ENCODE measurements around the gene SPECC1.

Gene SPECC1

GRCh38 chr17:20084621-20085282, 75.6 kb downstream of the SPECC1 start:
- DNase-seq (ENCODE audit: extremely low read depth, low read depth) = no peak
- TF ChIP-seq CTCF (IDR thresholded peaks at IDR 0.05; ENCODE audit: low read depth, low read length) = no peak

GRCh38 chr17:20085283-20085845, 76.2 kb downstream of the SPECC1 start:
- no peak for DNase-seq (ENCODE audit: extremely low read depth, low read depth)
- TF ChIP-seq CTCF (IDR thresholded peaks at IDR 0.05; ENCODE audit: low read depth, low read length) = no peak

GRCh38 chr17:20086416-20087076, 77.4 kb downstream of the SPECC1 start:
- DNase-seq (ENCODE audit: extremely low read depth, low read depth) = no peak
- TF ChIP-seq CTCF (IDR thresholded peaks at IDR 0.05; ENCODE audit: low read depth, low read length) = no peak

- no peak for TF ChIP-seq CTCF (IDR thresholded peaks at IDR 0.05; ENCODE audit: low read depth, low read length)
- no peak for DNase-seq (ENCODE audit: extremely low read depth, low read depth)
These were observed 78.5 kb downstream of the SPECC1 start for GRCh38 chr17:20087538-20088250.

- DNase-seq (ENCODE audit: extremely low read depth, low read depth) = no peak
- TF ChIP-seq CTCF (IDR thresholded peaks at IDR 0.05; ENCODE audit: low read depth, low read length) = no peak
These were observed 80.8 kb downstream of the SPECC1 start for GRCh38 chr17:20089756-20090547.

- no peak for DNase-seq (ENCODE audit: extremely low read depth, low read depth)
- TF ChIP-seq CTCF (IDR thresholded peaks at IDR 0.05; ENCODE audit: low read depth, low read length) = no peak
These were observed 82.2 kb downstream of the SPECC1 start for GRCh38 chr17:20091174-20092029.

Measured in AG09319 (cell line).